Measurements from ENCODE around the gene GHR.

DNA sequence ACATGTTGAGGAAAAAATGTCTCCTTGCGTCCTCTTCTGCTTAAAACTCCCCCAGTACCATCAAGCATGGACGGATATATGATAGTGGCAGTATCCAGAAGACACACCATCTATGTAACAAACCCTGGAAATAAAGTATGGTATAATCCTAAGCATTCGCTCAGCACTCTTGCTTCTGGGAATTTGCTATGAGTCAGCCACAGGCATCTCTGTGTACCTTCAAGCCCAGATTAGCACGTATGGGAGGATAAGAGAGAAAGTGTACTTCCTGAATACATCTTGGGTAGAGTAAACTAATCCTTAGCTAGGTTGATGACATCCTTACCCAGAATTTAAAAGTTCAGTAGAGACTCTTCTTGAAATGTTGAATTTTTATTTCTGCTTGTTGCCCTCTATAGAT, 71.2 kb downstream of the GHR start:
- TF ChIP-seq, protein P1, sequence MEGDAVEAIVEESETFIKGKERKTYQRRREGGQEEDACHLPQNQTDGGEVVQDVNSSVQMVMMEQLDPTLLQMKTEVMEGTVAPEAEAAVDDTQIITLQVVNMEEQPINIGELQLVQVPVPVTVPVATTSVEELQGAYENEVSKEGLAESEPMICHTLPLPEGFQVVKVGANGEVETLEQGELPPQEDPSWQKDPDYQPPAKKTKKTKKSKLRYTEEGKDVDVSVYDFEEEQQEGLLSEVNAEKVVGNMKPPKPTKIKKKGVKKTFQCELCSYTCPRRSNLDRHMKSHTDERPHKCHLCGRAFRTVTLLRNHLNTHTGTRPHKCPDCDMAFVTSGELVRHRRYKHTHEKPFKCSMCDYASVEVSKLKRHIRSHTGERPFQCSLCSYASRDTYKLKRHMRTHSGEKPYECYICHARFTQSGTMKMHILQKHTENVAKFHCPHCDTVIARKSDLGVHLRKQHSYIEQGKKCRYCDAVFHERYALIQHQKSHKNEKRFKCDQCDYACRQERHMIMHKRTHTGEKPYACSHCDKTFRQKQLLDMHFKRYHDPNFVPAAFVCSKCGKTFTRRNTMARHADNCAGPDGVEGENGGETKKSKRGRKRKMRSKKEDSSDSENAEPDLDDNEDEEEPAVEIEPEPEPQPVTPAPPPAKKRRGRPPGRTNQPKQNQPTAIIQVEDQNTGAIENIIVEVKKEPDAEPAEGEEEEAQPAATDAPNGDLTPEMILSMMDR (conservative IDR thresholded peaks at IDR 0.05; ENCODE audit: low read length), result no peak
- no peak for TF ChIP-seq EZH2phosphoT487 (IDR thresholded peaks at IDR 0.05; ENCODE audit: borderline replicate concordance)

All from Loucy (cell line).